LNCaP clone FGC (cell line): ENCODE results near the gene C4orf50.

Source experiments
- DNase-seq: peaks from one replicate; pipeline ENCODE4 v3.0.0-alpha.2; 2011; ENCODE audit warnings: low read depth
- H3K4me3 ChIP-seq: 2 replicates; pipeline ENCODE4 v1.5.1; 2011; ENCODE audit warnings: mild to moderate bottlenecking, low read depth, low read length, control low read depth
- CTCF ChIP-seq: IDR thresholded peaks from 2 replicates; pipeline ENCODE4 v1.5.1; 2012; ENCODE audit warnings: mild to moderate bottlenecking; ENCODE audit not compliant: control insufficient read depth, insufficient read depth; ENCODE audit errors: extremely low read depth

C4orf50 gene

GRCh38 chr4:5945936-5946335, 72.3 kb downstream of the C4orf50 start:
- no peak for DNase-seq
- no peak for TF ChIP-seq CTCF

DNA sequence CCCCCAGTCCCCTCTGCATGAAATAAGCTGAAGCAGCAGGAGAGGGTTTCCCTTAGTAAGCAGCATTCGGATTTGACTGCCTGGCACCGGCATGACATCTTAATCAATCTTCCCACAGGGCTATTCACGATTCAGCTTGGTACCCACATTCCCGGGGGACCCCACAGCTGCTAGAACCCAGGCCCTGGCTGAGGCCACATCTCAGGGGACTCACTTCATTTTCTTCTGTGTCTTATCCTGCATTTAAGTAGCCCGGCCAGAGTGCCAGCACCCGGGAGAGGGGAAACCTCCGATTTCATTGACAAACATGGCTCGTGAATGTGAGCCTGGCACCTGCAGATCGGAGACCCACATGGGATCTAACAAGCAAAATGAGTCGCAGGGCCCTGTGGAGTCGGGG, 73.1 kb downstream of the C4orf50 start:
- no peak for TF ChIP-seq CTCF
- DNase-seq = no peak
- no peak overlapping the region for H3K4me3 ChIP-seq

More at GRCh38 chr4:5945936-5946335, 72.3 kb downstream of the C4orf50 start:
- no peak overlapping the region for H3K4me3 ChIP-seq

DNA sequence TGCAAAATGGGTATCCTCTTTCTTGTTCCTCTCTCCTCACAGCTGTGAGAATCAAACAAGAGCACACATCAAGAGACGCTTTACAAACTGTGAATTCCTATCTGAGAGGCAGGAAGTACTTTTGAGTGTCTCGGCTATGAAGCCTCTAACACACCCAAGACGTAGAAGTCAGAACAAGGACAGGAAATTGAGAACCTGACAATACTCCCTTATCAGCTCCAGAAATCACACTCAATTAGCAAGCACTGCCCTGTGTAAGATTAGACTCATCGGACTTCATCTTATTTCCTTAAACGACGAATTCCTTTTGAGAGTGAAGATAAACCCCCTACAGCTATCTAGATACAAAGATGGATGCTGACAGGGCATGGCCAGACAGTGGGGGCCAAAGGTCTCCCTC, 74.7 kb downstream of the C4orf50 start:
- TF ChIP-seq CTCF = no peak
- no peak overlapping the region for H3K4me3 ChIP-seq
- DNase-seq = no peak

DNA sequence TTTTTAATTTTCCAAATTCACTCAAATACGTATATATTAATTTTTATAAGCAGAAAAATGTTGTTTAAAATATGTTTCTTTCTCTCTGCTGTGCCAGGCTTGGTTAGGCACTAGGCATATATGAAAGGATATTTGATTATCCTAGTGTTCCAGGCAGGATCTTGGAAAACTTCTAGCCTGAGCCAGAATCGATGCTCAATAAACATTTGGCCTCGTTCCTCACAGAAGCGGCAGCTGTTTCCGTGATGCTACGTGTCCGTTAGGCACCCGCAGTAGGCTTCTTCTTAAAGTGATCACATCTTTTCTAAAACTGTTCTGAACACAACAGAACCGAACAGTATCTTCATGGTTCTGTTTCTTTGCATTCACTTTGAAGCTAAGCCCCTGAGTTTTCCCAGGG, 75.3 kb downstream of the C4orf50 start:
- DNase-seq = no peak
- no peak overlapping the region for H3K4me3 ChIP-seq

DNA sequence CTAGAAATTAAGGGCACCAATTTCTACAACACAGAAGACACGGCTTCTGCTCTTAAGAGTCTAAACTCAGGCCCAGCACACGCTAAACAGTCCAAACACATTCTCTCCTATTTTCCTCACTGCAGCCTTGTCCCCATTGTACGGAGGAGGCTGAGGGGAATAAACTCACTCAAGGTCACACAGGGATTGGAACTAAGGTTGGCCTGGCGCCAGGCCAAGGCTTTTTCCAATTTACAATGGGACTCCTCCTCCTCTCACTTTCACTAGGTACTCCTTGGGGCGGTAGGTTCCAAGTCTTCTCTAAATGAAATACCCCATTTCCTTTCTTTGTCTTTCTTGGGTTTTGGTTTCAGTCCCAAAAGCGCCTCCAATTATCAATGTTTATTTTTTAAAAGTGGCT, 76.6 kb downstream of the C4orf50 start:
- TF ChIP-seq CTCF = no peak
- no peak overlapping the region for H3K4me3 ChIP-seq
- no peak for DNase-seq

More for the DNA sequence above, 75.3 kb downstream of the C4orf50 start:
- no peak for TF ChIP-seq CTCF

DNA sequence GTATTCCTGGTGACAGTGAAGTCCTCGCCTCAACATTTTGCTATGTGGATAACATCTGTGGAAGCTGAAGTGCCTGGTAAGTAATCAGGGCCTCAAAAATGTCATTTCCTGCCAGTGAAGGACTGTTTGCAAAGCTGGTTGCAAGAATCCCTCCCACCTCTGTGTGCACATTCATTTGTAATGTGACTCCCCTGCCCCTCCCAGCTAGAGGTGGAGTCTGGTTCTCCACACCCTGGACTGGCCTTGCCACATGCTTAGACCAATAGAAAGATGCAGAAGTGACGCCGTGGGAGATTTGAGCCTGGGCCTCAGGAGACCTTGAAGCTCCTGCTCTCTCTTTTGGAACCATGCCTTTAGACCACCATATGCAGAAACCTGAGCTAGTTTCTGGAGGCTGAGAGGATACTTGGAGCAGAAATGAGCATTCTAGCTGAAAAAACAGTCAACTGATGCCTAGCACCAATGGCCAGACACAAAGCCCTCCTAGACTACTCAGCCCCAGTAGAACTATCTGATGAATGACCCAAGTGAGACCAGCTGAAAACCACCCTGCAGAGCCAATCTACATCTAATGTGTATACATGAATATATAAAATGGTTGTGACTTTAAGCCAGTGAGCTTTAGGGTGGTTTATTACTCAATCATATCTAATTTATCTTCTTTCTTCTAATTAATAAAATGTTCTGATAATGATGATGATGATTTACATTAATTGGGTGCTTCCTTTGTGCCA, 77.6 kb downstream of the C4orf50 start:
- DNase-seq = peak; percentile 18
- TF ChIP-seq CTCF = no peak

More for the DNA sequence above, 77.6 kb downstream of the C4orf50 start:
- no peak overlapping the region for H3K4me3 ChIP-seq
